ENCODE measurements around the gene LCE3D.

GRCh38 chr1:152623203-152623844, 43.0 kb upstream of the LCE3D start:
- no peak for TF ChIP-seq GABPA (IDR thresholded peaks at IDR 0.05; ENCODE audit: low read depth)
- TF ChIP-seq REST (IDR thresholded peaks at IDR 0.05; ENCODE audit: low read depth, low read length) = no peak
- no peak for TF ChIP-seq POLR2AphosphoS5 (IDR thresholded peaks at IDR 0.05; ENCODE audit: low read length)
- no peak for TF ChIP-seq JUND (IDR thresholded peaks at IDR 0.05; ENCODE audit: low read depth, low read length)
- TF ChIP-seq KDM1A (IDR thresholded peaks at IDR 0.05; ENCODE audit: borderline replicate concordance) = no peak
- no peak for TF ChIP-seq EZH2 (IDR thresholded peaks at IDR 0.05; ENCODE audit: borderline replicate concordance, control insufficient read depth, low read depth, low read length)
- TF ChIP-seq CTCF (IDR thresholded peaks at IDR 0.05 in 2 of 3, conservative IDR thresholded peaks at IDR 0.05 in 1 of 3; ENCODE audit: control insufficient read depth in 2 of 3, extremely low read depth in 1 of 3, insufficient read depth in 1 of 3, low read depth in 3 of 3, low read length in 3 of 3) = peak; percentile 33 to 52 (median 46)
- TF ChIP-seq YY1 (IDR thresholded peaks at IDR 0.05; ENCODE audit: low read depth, low read length) = no peak
- no peak for TF ChIP-seq ATF2 (IDR thresholded peaks at IDR 0.05; ENCODE audit: low read length)
- TF ChIP-seq FOXK2 (IDR thresholded peaks at IDR 0.05) = no peak
